GM23338 (cell line): ENCODE measurements around the gene KCTD21. TPM values are rescaled to one million over a fixed set of nuclear protein-coding genes. Genes with fewer than 3 reads are reported as not detected.

Source experiments
- ATAC-seq: fragments of 200-7000 bp; cut with Tn5 transposase; 3 replicates; pipeline ENCODE4 v1.9.1; 2020
- DNase-seq: peaks from one replicate; pipeline ENCODE4 v3.0.0-alpha.2; 2015; ENCODE audit warnings: low spot score
- H2AFZ ChIP-seq: fragments of 200-600 bp; sonication (generic); 2 replicates; pipeline ENCODE4 v1.8.0; 2016; ENCODE audit warnings: antibody characterized with exemption, mild to moderate bottlenecking, moderate library complexity
- H3F3A ChIP-seq: fragments of 200-600 bp; sonication (generic); replicated peaks from 2 replicates; pipeline ENCODE4 v1.8.0; 2017; ENCODE audit warnings: antibody characterized with exemption, mixed run types, low read depth
- H3K27ac ChIP-seq: fragments of 200-600 bp; sonication (generic); 2 replicates; pipeline ENCODE4 v1.6.1; 2016; ENCODE audit warnings: low read depth
- H3K27me3 ChIP-seq: fragments of 200-600 bp; sonication (generic); 2 replicates; pipeline ENCODE4 v1.8.0; 2016; ENCODE audit warnings: mild to moderate bottlenecking, mixed run types, moderate library complexity; ENCODE audit not compliant: insufficient read depth
- H3K36me3 ChIP-seq: fragments of 200-600 bp; sonication (generic); 2 replicates; pipeline ENCODE4 v1.8.0; 2016; ENCODE audit warnings: mild to moderate bottlenecking; ENCODE audit not compliant: insufficient read depth
- H3K4me1 ChIP-seq: fragments of 200-600 bp; sonication (generic); 2 replicates; pipeline ENCODE4 v1.8.0; 2016; ENCODE audit warnings: mild to moderate bottlenecking, moderate library complexity; ENCODE audit not compliant: insufficient read depth
- H3K4me2 ChIP-seq: fragments of 200-600 bp; sonication (generic); 2 replicates; pipeline ENCODE4 v1.7.1; 2017; ENCODE audit warnings: mixed run types
- H3K4me3 ChIP-seq: fragments of 200-600 bp; sonication (generic); 2 replicates; pipeline ENCODE4 v1.6.1; 2016; ENCODE audit warnings: mixed run types
- H3K79me2 ChIP-seq: fragments of 200-600 bp; sonication (generic); replicated peaks from 2 replicates; pipeline ENCODE4 v1.8.0; 2017; ENCODE audit warnings: mild to moderate bottlenecking; ENCODE audit not compliant: insufficient read depth
- H3K9me2 ChIP-seq: fragments of 200-600 bp; sonication (generic); 2 replicates; pipeline ENCODE4 v1.8.0; 2017; ENCODE audit not compliant: insufficient read depth
- H4K20me1 ChIP-seq: fragments of 200-600 bp; sonication (generic); replicated peaks from 2 replicates; pipeline ENCODE4 v1.8.0; 2017; ENCODE audit warnings: mild to moderate bottlenecking; ENCODE audit not compliant: insufficient read depth
- H3K27ac Mint-ChIP-seq: 2 replicates; pipeline ENCODE4 v1.8.0; 2020; ENCODE audit warnings: inconsistent platforms, mild to moderate bottlenecking, moderate library complexity, mixed read lengths
- H3K27me3 Mint-ChIP-seq: 3 replicates; pipeline ENCODE4 v1.8.0; 2022; ENCODE audit warnings: low read depth, mild to moderate bottlenecking, moderate library complexity, mixed read lengths, inconsistent platforms; ENCODE audit not compliant: insufficient read depth, poor library complexity
- H3K36me3 Mint-ChIP-seq: 3 replicates; pipeline ENCODE4 v1.8.0; 2021; ENCODE audit warnings: low read depth, mild to moderate bottlenecking, inconsistent platforms, moderate library complexity, mixed read lengths
- H3K4me1 Mint-ChIP-seq: 3 replicates; pipeline ENCODE4 v1.8.0; 2020; ENCODE audit warnings: mild to moderate bottlenecking, inconsistent platforms, mixed read lengths
- H3K4me3 Mint-ChIP-seq: 3 replicates; pipeline ENCODE4 v1.8.0; 2021; ENCODE audit warnings: moderate library complexity, mild to moderate bottlenecking, inconsistent platforms, mixed read lengths
- H3K9me3 Mint-ChIP-seq: 3 replicates; pipeline ENCODE4 v1.8.0; 2020; ENCODE audit warnings: moderate library complexity, mild to moderate bottlenecking, inconsistent platforms, mixed read lengths
- NANOG ChIP-seq: IDR thresholded peaks from 2 replicates; pipeline ENCODE4 v1.6.1; 2016; ENCODE audit warnings: antibody characterized with exemption, borderline replicate concordance
- POLR2AphosphoS5 ChIP-seq: IDR thresholded peaks from 2 replicates; pipeline ENCODE4 v1.6.1; 2016; ENCODE audit warnings: antibody characterized with exemption, low read depth
- ZNF114 ChIP-seq: fragments of 250-450 bp; sonication (Bioruptor Pico); IDR thresholded peaks from 2 replicates; pipeline ENCODE4 v1.5.0; 2020; ENCODE audit warnings: mild to moderate bottlenecking, moderate library complexity
- ZNF331 ChIP-seq: fragments of 250-450 bp; sonication (Bioruptor Pico); IDR thresholded peaks from 2 replicates; pipeline ENCODE4 v1.5.0; 2020; ENCODE audit warnings: low read depth, mild to moderate bottlenecking, moderate library complexity
- ZNF462 ChIP-seq: fragments of 250-450 bp; sonication (Bioruptor Pico); IDR thresholded peaks from 2 replicates; pipeline ENCODE4 v1.5.0; 2020; ENCODE audit warnings: mild to moderate bottlenecking, moderate library complexity
- polyA plus RNA-seq: library from polyadenylated mRNA; unstranded; fragments of >200 nt; fragmentation: Nextera tagmentation; extraction: Ambion mirVana; gene quantifications from 2 replicates; pipeline ENCODE4 v1.2.1, GENCODE V29; 2016
- total RNA-seq: library from RNA; depleted of rRNA; stranded (reverse); fragments of >200 nt; shearing (Covaris generic); gene quantifications from 2 replicates; pipeline ENCODE4 v1.2.3, GENCODE V29; 2014

Gene KCTD21
- total and polyA plus RNA-seq, 2 experiments from 2014 or later, result 1.0 to 3.7 TPM

- no peak for TF ChIP-seq ZNF462 (CRISPR knock-in tag)
- TF ChIP-seq ZNF331 (CRISPR knock-in tag), result no peak
- TF ChIP-seq NANOG, result no peak
Observed at GRCh38 chr11:78138694-78139421, 49.6 kb downstream of the KCTD21 start (continued).

GRCh38 chr11:78138291-78138690, 50.1 kb downstream of the KCTD21 start:
- Histone ChIP-seq H3K4me2 (peak overlapping the region; percentile 86), H4K20me1 (peaks cover 6% of the 10 kb centered on the region; the same call in 1 of the 2 replicates), H2AFZ (no peak overlapping the region), H3K27ac (no peak overlapping the region), H3K9me2 (no peaks in the 10 kb centered on the region), H3F3A (no peaks in the 10 kb centered on the region), H3K27me3 (no peaks in the 10 kb centered on the region), H3K79me2 (peaks cover 65% of the 10 kb centered on the region), H3K4me1 (peaks cover 13% of the 10 kb centered on the region; the same call in 1 of the 2 replicates), H3K36me3 (peaks cover 13% of the 10 kb centered on the region; the same call in 1 of the 2 replicates), H3K4me3 (peak overlapping the region; percentile 76)
- Mint-ChIP-seq H3K27ac (no peak overlapping the region), H3K27me3 (peaks cover 3% of the 10 kb centered on the region), H3K4me1 (peaks cover 15% of the 10 kb centered on the region), H3K9me3 (peaks cover 3% of the 10 kb centered on the region; the same call in 2 of the 3 replicates), H3K36me3 (peaks cover 69% of the 10 kb centered on the region), H3K4me3 (peak overlapping the region; percentile 82)
- DNase-seq (no peak), ATAC-seq (no peak)
- no peak for TF ChIP-seq ZNF114 (CRISPR knock-in tag)
- no peak for TF ChIP-seq POLR2AphosphoS5
- TF ChIP-seq ZNF331 (CRISPR knock-in tag), result no peak
- no peak for TF ChIP-seq ZNF462 (CRISPR knock-in tag)
